Aorta (tissue), 5 donors: Measurements from ENCODE around the gene HBG1. TPM values are rescaled to one million over a fixed set of nuclear protein-coding genes. Genes with fewer than 3 reads are reported as not detected.

Experiments used
- ATAC-seq: fragments of 200-7000 bp; cut with Tn5 transposase; one replicate; pipeline ENCODE4 v1.9.1; 2022; ENCODE audit warnings: moderate library complexity; ENCODE audit not compliant: low FRiP score
- DNase-seq, 2 donors: peaks; one replicate each; pipeline ENCODE4 v3.0.0-alpha.2; 2020
- H3K27ac ChIP-seq, 2 donors: one replicate each; pipeline ENCODE4 v1.5.1; 2013; ENCODE audit warnings: low read length in 2 of 2, mild to moderate bottlenecking in 2 of 2, moderate library complexity in 2 of 2, control low read depth in 1 of 2, inconsistent platforms in 1 of 2, low read depth in 1 of 2
- H3K27me3 ChIP-seq, 2 donors: one replicate each; pipeline ENCODE4 v1.6.1; 2013; ENCODE audit warnings: control low read depth in 1 of 2, low read length in 1 of 2, mild to moderate bottlenecking in 1 of 2, moderate library complexity in 1 of 2; ENCODE audit not compliant: insufficient read depth in 2 of 2, control insufficient read depth in 1 of 2
- H3K36me3 ChIP-seq, 2 donors: one replicate each; pipeline ENCODE4 v1.6.1; 2013; ENCODE audit warnings: control low read depth in 1 of 2, low read length in 1 of 2, mild to moderate bottlenecking in 1 of 2; ENCODE audit not compliant: insufficient read depth in 2 of 2, control insufficient read depth in 1 of 2
- H3K4me1 ChIP-seq, 2 donors: one replicate each; pipeline ENCODE4 v1.6.1; 2013; ENCODE audit warnings: low read length in 2 of 2, control low read depth in 1 of 2, mild to moderate bottlenecking in 1 of 2, moderate library complexity in 1 of 2; ENCODE audit not compliant: insufficient read depth in 2 of 2, control insufficient read depth in 1 of 2
- H3K4me3 ChIP-seq, 2 donors: one replicate each; pipeline ENCODE4 v1.5.1; 2013; ENCODE audit warnings: low read length in 2 of 2, control low read depth in 1 of 2, mild to moderate bottlenecking in 1 of 2
- H3K9me3 ChIP-seq: one replicate; pipeline ENCODE4 v1.6.1; 2013; ENCODE audit warnings: mild to moderate bottlenecking, low read length; ENCODE audit not compliant: control insufficient read depth
- WGBS, 2 donors: extraction: QIAGEN DNeasy Blood & Tissue Kit; methylation state at CpG; one replicate each; pipeline ENCODE4 v1.1.7; 2013; 5-methylcytosine and 5-hydroxymethylcytosine counted together
- intact Hi-C, 2 donors: fragments of 100-400 bp; cut with DNase I; formaldehyde crosslinking; loops; one replicate each; pipeline versions ENCODE4 v1.14.2 to v1.15.0; 2022
- polyA plus RNA-seq, 2 donors: library from polyadenylated mRNA; stranded (reverse); fragments of 200-250 nt; gene quantifications; one replicate each; pipeline ENCODE4 v1.2.3, GENCODE V29; 2013
- total RNA-seq, 2 donors: library from RNA; stranded (reverse); fragmentation: NEBNext Ultra II Directional; extraction: Animal tissue kit (Norgen Biotek cat#: 25700); gene quantifications; one replicate each; pipeline ENCODE4 v1.2.1, GENCODE V29; 2021
- donor health status: healthy with polysubstance abuse.
- donor health status: Bipolar disorder and iron deficiency.
- donor health status: DM: no; HTN: no; CAD: no.
- donor health status: DM: no; HTN: no; CAD: no.
- donor health status: DM: yes; HTN: yes; CAD: no.

Gene HBG1
- total and polyA plus RNA-seq, 4 donors = not detected

DNA sequence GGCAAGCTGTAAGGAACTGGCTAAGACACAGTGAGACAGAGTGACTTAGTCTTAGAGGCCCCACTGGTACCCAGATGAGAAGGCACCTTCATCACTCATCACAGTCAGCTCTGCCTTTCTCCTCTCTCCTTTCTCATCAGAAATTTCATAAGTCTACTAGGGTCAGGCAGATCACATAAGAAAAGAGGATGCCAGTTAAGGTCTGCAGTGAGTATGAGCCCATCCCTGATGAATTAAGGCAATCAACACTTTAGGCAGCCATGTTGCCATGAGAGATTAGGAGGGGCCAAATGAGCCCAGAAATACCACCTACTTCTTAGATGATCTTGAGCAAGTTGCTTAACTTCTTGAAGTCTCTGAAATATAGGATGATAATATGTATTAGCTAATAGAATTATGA, 31.9 kb upstream of the HBG1 start:
- DNase-seq = no peak
- Histone ChIP-seq H3K36me3 (no peaks in the 10 kb centered on the region), H3K4me1 (no peaks in the 10 kb centered on the region), H3K4me3 (no peak overlapping the region), H3K9me3 (no peaks in the 10 kb centered on the region), H3K27me3 (no peaks in the 10 kb centered on the region), H3K27ac (no peak overlapping the region)
- intact Hi-C loops = no loop called here
- no peak for ATAC-seq

DNA sequence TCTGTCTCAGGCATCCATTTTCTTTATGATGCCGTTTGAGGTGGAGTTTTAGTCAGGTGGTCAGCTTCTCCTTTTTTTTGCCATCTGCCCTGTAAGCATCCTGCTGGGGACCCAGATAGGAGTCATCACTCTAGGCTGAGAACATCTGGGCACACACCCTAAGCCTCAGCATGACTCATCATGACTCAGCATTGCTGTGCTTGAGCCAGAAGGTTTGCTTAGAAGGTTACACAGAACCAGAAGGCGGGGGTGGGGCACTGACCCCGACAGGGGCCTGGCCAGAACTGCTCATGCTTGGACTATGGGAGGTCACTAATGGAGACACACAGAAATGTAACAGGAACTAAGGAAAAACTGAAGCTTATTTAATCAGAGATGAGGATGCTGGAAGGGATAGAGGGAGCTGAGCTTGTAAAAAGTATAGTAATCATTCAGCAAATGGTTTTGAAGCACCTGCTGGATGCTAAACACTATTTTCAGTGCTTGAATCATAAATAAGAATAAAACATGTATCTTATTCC, 31.0 kb upstream of the HBG1 start:
- peak; percentile 73 for ATAC-seq
- no peak overlapping the region for H3K27ac ChIP-seq
- intact Hi-C loops = no loop called here
- 53 to 55% methylated on average over 3 of the region's 3 CpGs for WGBS, 2 donors
- H3K36me3 ChIP-seq = no peaks in the 10 kb centered on the region
- H3K4me3 ChIP-seq = no peak overlapping the region
- H3K4me1 ChIP-seq = no peaks in the 10 kb centered on the region
- no peaks in the 10 kb centered on the region for H3K9me3 ChIP-seq
- no peaks in the 10 kb centered on the region for H3K27me3 ChIP-seq
- peak; percentile 80 to 86 for DNase-seq

DNA sequence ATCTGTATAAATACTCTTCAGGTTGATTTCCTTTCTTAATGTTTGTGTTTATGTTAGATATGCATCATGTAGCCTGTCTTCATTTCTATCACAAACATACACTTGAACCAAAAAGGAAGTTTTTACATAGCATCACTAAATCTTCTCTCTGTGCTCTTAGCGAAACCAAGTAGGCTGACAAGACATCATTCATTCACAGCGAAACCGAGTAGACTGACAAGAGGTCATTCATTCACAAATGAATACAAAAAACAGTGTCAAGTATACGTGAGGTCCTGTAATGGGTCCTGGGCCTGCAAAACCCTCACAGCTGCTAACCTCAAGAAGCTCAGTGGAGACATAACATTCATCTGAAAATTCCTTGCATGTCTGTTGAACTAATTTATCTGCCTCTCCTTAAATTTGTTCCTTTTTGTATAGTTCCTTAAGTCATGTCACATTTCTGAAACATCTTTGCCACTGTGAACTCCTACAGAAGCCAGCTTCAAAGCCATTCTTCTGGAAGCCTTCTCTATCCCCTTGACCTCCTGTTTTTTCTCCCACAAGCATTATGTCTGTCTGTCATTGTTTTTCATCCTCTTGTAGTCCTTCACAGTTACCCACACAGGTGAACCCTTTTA, 29.9 kb upstream of the HBG1 start:
- Histone ChIP-seq H3K36me3 (no peaks in the 10 kb centered on the region), H3K4me1 (no peaks in the 10 kb centered on the region), H3K9me3 (no peaks in the 10 kb centered on the region), H3K27ac (no peak overlapping the region), H3K27me3 (no peaks in the 10 kb centered on the region), H3K4me3 (no peak overlapping the region)
- intact Hi-C loops = no loop called here
- DNase-seq (no peak), ATAC-seq (no peak)
- 58 to 60% methylated on average over 4 of the region's 4 CpGs for WGBS, 2 donors

DNA sequence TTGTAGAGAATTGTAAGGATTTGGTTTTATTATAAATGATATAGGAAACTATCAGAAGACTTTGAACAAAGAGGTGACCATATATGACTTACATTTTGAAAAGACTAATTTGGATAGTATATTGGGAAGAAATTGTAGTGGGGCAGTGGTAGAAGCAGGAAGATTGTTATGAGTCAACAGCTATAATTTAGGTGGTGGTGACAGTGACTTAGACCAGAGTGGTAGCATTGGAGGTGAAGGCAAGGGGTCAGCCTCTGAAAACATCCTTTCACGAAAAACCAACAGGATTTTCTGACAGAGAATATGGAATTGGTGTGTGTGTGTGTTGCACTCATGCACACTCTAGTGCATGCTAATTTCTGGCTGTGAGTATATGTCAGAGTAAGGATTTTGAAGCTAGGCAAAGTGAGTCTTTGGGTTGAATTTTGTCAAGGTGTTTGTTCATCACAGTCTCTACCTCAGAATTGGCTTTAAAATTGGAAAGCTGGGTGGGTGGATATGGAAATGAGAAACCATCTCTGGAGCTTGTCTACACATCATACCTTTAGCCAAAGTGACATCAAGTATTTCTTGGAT, 28.2 kb upstream of the HBG1 start:
- Histone ChIP-seq H3K36me3 (no peaks in the 10 kb centered on the region), H3K9me3 (no peaks in the 10 kb centered on the region), H3K27ac (no peak overlapping the region), H3K4me3 (no peak overlapping the region), H3K4me1 (no peaks in the 10 kb centered on the region), H3K27me3 (no peaks in the 10 kb centered on the region)
- intact Hi-C loops = no loop called here
- DNase-seq = no peak
- 45 to 49% methylated on average over 1 of the region's 1 CpG for WGBS, 2 donors
- ATAC-seq = no peak

DNA sequence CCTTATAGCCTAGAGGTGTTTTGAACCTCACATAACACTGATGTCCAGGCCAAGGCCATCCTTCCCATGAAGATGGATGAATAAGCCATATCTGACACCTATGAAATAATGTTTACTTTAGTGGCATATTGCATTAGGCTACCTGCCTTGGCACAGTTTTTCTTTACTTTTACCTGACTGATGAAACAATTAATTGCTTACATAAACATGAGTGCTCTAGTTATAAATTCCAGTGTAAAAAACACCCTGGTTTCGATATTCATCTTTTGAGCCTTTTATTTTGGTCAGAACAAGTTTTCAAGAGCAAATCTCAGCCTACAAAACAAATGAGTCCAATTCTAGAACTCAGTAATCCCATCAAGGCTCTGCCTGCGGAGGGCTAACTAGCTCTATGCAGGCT, 27.0 kb upstream of the HBG1 start:
- no peaks in the 10 kb centered on the region for H3K4me1 ChIP-seq
- WGBS, 2 donors = 85% methylated on average over 2 of the region's 2 CpGs
- intact Hi-C loops = no loop called here
- no peak overlapping the region for H3K27ac ChIP-seq
- DNase-seq (no peak), ATAC-seq (no peak)
- no peaks in the 10 kb centered on the region for H3K27me3 ChIP-seq
- H3K9me3 ChIP-seq = no peaks in the 10 kb centered on the region
- no peaks in the 10 kb centered on the region for H3K36me3 ChIP-seq
- H3K4me3 ChIP-seq = no peak overlapping the region

DNA sequence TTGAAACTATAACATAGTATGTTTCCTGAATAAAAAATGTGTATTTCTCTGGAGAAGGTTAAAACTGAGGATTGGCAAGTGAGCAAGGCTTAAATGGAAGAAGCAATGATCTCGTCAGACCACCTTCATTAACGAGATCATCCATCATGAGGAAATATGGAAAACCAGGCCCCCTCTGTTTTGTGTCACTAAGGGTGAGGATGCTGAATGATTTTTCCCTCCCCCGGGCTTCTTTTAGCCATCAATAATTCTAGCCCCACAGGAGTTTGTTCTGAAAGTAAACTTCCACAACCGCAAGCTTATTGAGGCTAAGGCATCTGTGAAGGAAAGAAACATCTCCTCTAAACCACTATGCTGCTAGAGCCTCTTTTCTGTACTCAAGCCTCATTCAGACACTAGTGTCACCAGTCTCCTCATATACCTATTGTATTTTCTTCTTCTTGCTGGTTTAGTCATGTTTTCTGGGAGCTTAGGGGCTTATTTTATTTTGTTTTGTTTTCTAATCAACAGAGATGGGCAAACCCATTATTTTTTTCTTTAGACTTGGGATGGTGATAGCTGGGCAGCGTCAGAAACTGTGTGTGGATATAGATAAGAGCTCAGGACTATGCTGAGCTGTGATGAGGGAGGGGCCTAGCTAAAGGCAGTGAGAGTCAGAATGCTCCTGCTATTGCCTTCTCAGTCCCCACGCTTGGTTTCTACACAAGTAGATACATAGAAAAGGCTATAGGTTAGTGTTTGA, 25.9 kb upstream of the HBG1 start:
- 63 to 67% methylated on average over 6 of the region's 6 CpGs for WGBS, 2 donors
- intact Hi-C loops = no loop called here
- H3K4me1 ChIP-seq = no peaks in the 10 kb centered on the region
- H3K36me3 ChIP-seq = no peaks in the 10 kb centered on the region
- H3K4me3 ChIP-seq = no peak overlapping the region
- ATAC-seq = no peak
- no peak for DNase-seq
- no peak overlapping the region for H3K27ac ChIP-seq
- no peaks in the 10 kb centered on the region for H3K27me3 ChIP-seq
- no peaks in the 10 kb centered on the region for H3K9me3 ChIP-seq

DNA sequence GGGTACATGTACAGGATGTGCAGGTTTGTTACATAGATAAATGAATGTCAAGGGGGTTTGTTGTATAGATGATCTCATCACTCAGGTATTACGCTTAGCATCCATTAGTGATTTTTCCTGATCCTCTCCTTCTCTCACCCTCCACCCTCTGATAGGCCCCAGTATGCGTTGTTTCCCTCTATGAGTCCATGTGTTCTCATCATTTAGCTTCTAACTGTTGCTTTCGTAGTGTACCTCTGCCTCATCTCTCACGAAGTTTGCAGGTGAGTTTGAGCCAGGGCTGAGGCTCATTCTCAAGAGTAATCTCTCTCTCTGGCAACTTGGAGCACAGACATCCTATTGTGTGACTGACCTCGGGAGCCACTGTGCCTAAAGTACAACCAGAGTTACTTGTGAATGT, 24.7 kb upstream of the HBG1 start:
- H3K4me1 ChIP-seq = no peaks in the 10 kb centered on the region
- no peaks in the 10 kb centered on the region for H3K9me3 ChIP-seq
- intact Hi-C loops = no loop called here
- no peak for DNase-seq
- H3K36me3 ChIP-seq = no peaks in the 10 kb centered on the region
- no peak for ATAC-seq
- no peak overlapping the region for H3K27ac ChIP-seq
- no peak overlapping the region for H3K4me3 ChIP-seq
- peaks cover 0 to 3% of the 10 kb centered on the region in 2 donors for H3K27me3 ChIP-seq
- WGBS, 2 donors = 74 to 75% methylated on average over 5 of the region's 5 CpGs

DNA sequence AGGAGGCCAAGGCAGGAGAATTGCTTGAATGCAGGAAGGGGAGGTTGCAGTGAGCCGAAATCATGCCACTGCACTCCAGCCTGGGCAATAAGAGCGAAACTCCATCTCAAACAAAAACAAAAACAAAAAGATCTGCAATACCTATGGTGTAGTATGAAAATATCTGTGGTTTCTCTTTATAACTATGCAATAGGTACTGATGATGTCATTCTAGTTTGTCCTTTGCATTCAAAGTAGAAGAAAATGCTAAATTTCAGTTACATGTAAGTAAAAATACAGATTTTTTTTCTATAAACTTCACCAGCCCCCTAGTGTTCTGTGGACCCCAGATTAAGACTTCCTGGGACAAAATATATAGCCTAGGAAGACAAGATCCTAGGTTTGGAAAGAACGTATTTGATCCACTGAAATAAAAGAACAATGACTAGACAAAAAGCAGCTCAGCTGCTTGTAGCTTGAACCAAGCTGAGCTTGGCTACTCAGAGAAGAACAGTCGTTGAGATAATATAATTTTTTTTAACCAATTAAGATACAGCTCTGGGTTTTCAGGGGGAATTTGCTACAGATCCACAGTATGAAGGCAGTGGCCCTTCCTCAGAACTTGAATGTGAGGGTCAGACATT, 22.8 kb upstream of the HBG1 start:
- no peak overlapping the region for H3K27ac ChIP-seq
- ATAC-seq = no peak
- H3K4me1 ChIP-seq = no peaks in the 10 kb centered on the region
- H3K27me3 ChIP-seq = peaks cover 0 to 3% of the 10 kb centered on the region in 2 donors
- intact Hi-C loops = no loop called here
- H3K36me3 ChIP-seq = no peaks in the 10 kb centered on the region
- WGBS, 2 donors = 65 to 66% methylated on average over 4 of the region's 4 CpGs
- no peak for DNase-seq
- H3K4me3 ChIP-seq = no peak overlapping the region
- H3K9me3 ChIP-seq = no peaks in the 10 kb centered on the region
